22Rv1 (cell line): Measurements from ENCODE around the gene TRIP11.

ENCODE experiments used
- ZFX ChIP-seq: fragments of 450-650 bp; IDR thresholded peaks from 2 replicates; pipeline ENCODE4 v1.6.1; 2017; ENCODE audit warnings: antibody characterized with exemption, borderline replicate concordance
- TF ChIP-seq, protein P1 (sequence below): fragments of 450-650 bp; IDR thresholded peaks from 2 replicates; pipeline ENCODE4 v1.5.1; 2017; ENCODE audit warnings: mild to moderate bottlenecking

DNA sequence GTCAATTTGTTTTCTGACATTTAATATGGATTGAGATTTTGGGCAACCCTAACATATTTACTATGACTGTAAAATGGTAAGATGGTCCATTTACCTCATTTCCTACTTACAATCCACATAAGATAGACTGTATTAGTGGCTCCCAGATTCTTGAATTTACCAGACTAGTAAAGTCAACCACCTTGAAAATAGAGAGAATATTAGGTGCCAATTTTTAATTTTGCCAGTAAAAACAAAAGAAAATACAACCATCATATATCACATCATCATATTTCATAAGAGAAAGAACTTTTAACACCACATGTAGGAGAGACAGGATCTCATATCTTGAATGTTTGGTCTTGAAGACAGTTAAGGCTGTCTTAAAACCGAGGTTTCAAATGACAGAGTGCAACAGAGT is 84.7 kb downstream of the TRIP11 start:
- TF ChIP-seq, protein P1, sequence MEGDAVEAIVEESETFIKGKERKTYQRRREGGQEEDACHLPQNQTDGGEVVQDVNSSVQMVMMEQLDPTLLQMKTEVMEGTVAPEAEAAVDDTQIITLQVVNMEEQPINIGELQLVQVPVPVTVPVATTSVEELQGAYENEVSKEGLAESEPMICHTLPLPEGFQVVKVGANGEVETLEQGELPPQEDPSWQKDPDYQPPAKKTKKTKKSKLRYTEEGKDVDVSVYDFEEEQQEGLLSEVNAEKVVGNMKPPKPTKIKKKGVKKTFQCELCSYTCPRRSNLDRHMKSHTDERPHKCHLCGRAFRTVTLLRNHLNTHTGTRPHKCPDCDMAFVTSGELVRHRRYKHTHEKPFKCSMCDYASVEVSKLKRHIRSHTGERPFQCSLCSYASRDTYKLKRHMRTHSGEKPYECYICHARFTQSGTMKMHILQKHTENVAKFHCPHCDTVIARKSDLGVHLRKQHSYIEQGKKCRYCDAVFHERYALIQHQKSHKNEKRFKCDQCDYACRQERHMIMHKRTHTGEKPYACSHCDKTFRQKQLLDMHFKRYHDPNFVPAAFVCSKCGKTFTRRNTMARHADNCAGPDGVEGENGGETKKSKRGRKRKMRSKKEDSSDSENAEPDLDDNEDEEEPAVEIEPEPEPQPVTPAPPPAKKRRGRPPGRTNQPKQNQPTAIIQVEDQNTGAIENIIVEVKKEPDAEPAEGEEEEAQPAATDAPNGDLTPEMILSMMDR: no peak
- TF ChIP-seq ZFX: no peak
